ENCODE results near the gene FASTK. TPM values are rescaled to one million over a fixed set of nuclear protein-coding genes. Genes with fewer than 3 reads are reported as not detected.

Gene FASTK
- total and polyA plus RNA-seq, 2 donors (not counting 3 experiments of a cell fraction or from before 2014, with no cell fraction given), result 73.3 to 113 TPM

- no peak for FAIRE-seq
- ChIA-PET CTCF (interaction anchor here (1.7 kb wide), 1 partner anchor 89 kb away, joined by 5 read pairs; no protein-coding TSS in a partner anchor), POLR2A (no interaction called here)
- no peak overlapping the region for H3K4me2 ChIP-seq (ENCODE audit: insufficient read depth, low read length)
- no peak for DNase-seq (ENCODE audit: low read depth, low spot score)
- intact Hi-C loops (cut with micrococcal nuclease) (no loop called here), dilution Hi-C loops (cut with MboI; ENCODE audit: extremely low pct_ligation_motif_present, low sequenced_read_pairs) (no loop called here)
- H3K9me1 ChIP-seq (replicated peaks; ENCODE audit: control insufficient read depth, extremely low read depth, insufficient read depth, low read length), result no peaks in the 10 kb centered on the region
- no peak overlapping the region for H2AFZ ChIP-seq (ENCODE audit: low read depth, low read length)
- no peaks in the 10 kb centered on the region for H3K27me3 ChIP-seq (ENCODE audit: control insufficient read depth in 2 of 2, insufficient read depth in 2 of 2, low read length in 2 of 2)
- H4K20me1 ChIP-seq (replicated peaks; ENCODE audit: control insufficient read depth, extremely low read depth, insufficient read depth, low read length), result no peaks in the 10 kb centered on the region
- TF ChIP-seq MYC (IDR thresholded peaks at IDR 0.05; ENCODE audit: low read depth, low read length), result no peak
- TF ChIP-seq POLR2A (IDR thresholded peaks at IDR 0.05; ENCODE audit: low read depth, low read length), result no peak
- no peak for TF ChIP-seq FOS (IDR thresholded peaks at IDR 0.05; ENCODE audit: borderline replicate concordance, insufficient read depth, low read length)
- no TSS peak for BruUV-seq (replicated peaks)
- H3K4me3 ChIP-seq (replicated peaks in 1 of 3; ENCODE audit: insufficient read depth in 1 of 3, low read depth in 1 of 3, low read length in 3 of 3), result no peak overlapping the region
- H3K9me3 ChIP-seq (replicated peaks; ENCODE audit: control insufficient read depth, insufficient read depth, low read length), result no peaks in the 10 kb centered on the region
- no peak overlapping the region for H3K27ac ChIP-seq (ENCODE audit: insufficient read depth, low read depth, low read length)
- peaks cover 15% of the 10 kb centered on the region for H3K4me1 ChIP-seq (ENCODE audit: control insufficient read depth, extremely low read depth, insufficient read depth, low read length)
- peaks cover 0 to 17% of the 10 kb centered on the region in 2 experiments for H3K36me3 ChIP-seq (ENCODE audit: control insufficient read depth in 2 of 2, extremely low read depth in 1 of 2, insufficient read depth in 2 of 2, low read length in 2 of 2)
- no peak overlapping the region for H3K9ac ChIP-seq (replicated peaks; ENCODE audit: extremely low read depth, insufficient read depth, low read length)
- no peaks in the 10 kb centered on the region for H3K79me2 ChIP-seq (ENCODE audit: control insufficient read depth, insufficient read depth, low read length)
Observed at GRCh38 chr7:151034312-151035025, 46.1 kb downstream of the FASTK start.

GRCh38 chr7:151033864-151034249 lies 46.8 kb downstream of the FASTK start:
- Histone ChIP-seq H3K36me3 (ENCODE audit: control insufficient read depth in 2 of 2, extremely low read depth in 1 of 2, insufficient read depth in 2 of 2, low read length in 2 of 2) (peaks cover 0 to 17% of the 10 kb centered on the region in 2 experiments), H3K4me2 (ENCODE audit: insufficient read depth, low read length) (no peak overlapping the region), H4K20me1 (replicated peaks; ENCODE audit: control insufficient read depth, extremely low read depth, insufficient read depth, low read length) (no peaks in the 10 kb centered on the region), H3K4me1 (ENCODE audit: control insufficient read depth, extremely low read depth, insufficient read depth, low read length) (peaks cover 13% of the 10 kb centered on the region), H3K79me2 (ENCODE audit: control insufficient read depth, insufficient read depth, low read length) (no peaks in the 10 kb centered on the region), H3K9ac (replicated peaks; ENCODE audit: extremely low read depth, insufficient read depth, low read length) (no peak overlapping the region), H3K27me3 (ENCODE audit: control insufficient read depth in 2 of 2, insufficient read depth in 2 of 2, low read length in 2 of 2) (no peaks in the 10 kb centered on the region), H3K9me3 (replicated peaks; ENCODE audit: control insufficient read depth, insufficient read depth, low read length) (no peaks in the 10 kb centered on the region), H3K27ac (ENCODE audit: insufficient read depth, low read depth, low read length) (no peak overlapping the region), H2AFZ (ENCODE audit: low read depth, low read length) (no peak overlapping the region), H3K9me1 (replicated peaks; ENCODE audit: control insufficient read depth, extremely low read depth, insufficient read depth, low read length) (no peaks in the 10 kb centered on the region), H3K4me3 (replicated peaks in 1 of 3; ENCODE audit: insufficient read depth in 1 of 3, low read depth in 1 of 3, low read length in 3 of 3) (no peak overlapping the region)
- intact Hi-C loops (cut with micrococcal nuclease) (no loop called here), dilution Hi-C loops (cut with MboI; ENCODE audit: extremely low pct_ligation_motif_present, low sequenced_read_pairs) (no loop called here)
- no peak for TF ChIP-seq MAX (IDR thresholded peaks at IDR 0.05; ENCODE audit: insufficient read depth, insufficient read length)
- no peak for TF ChIP-seq JUN (IDR thresholded peaks at IDR 0.05; ENCODE audit: borderline replicate concordance, insufficient read depth, insufficient read length, low read depth)
- TF ChIP-seq EZH2 (IDR thresholded peaks at IDR 0.05; ENCODE audit: borderline replicate concordance, low read depth, low read length, severe bottlenecking), result no peak
- no peak for TF ChIP-seq CTCF (IDR thresholded peaks at IDR 0.05; ENCODE audit: extremely low read depth in 1 of 2, insufficient read depth in 1 of 2, low read depth in 1 of 2, low read length in 2 of 2)
- no peak for TF ChIP-seq FOS (IDR thresholded peaks at IDR 0.05; ENCODE audit: borderline replicate concordance, insufficient read depth, low read length)
- no peak for TF ChIP-seq POLR2A (IDR thresholded peaks at IDR 0.05; ENCODE audit: low read depth, low read length)
- no peak for FAIRE-seq
- no TSS peak for BruUV-seq (replicated peaks)
- ChIA-PET POLR2A (no interaction called here), CTCF (interaction anchor here (1.7 kb wide), 1 partner anchor 90 kb away, joined by 5 read pairs; no protein-coding TSS in a partner anchor)
- no peak for DNase-seq (ENCODE audit: low read depth, low spot score)
